ENCODE data around the gene MECR. TPM values are rescaled to one million over a fixed set of nuclear protein-coding genes. Genes with fewer than 3 reads are reported as not detected.

Gene MECR
- polyA plus RNA-seq (ENCODE audit: insufficient read length), result 29.1 TPM
- long read RNA-seq, donor 1, transcript MECR-201 (10 exons, 1,353 nt), result major isoform, 9 of 11 reads
- long read RNA-seq, donor 1, partial matches to known transcripts, result 0 of 11 reads
- long read RNA-seq, donor 1, other reads (novel, unspliced or antisense), result 0 of 11 reads
- long read RNA-seq, donor 2, transcript MECR-201 (10 exons, 1,353 nt), result major isoform, 8 of 8 reads
- long read RNA-seq, donor 2, partial matches to known transcripts, result 0 of 8 reads
- long read RNA-seq, donor 2, other reads (novel, unspliced or antisense), result 0 of 8 reads
- long read RNA-seq, donor 3, transcript MECR-201 (10 exons, 1,353 nt), result major isoform, 6 of 7 reads
- long read RNA-seq, donor 3, partial matches to known transcripts, result 0 of 7 reads
- long read RNA-seq, donor 3, other reads (novel, unspliced or antisense), result 0 of 7 reads
- long read RNA-seq, donor 4, partial matches to known transcripts, result 0 of 1 reads
- long read RNA-seq, donor 4, other reads (novel, unspliced or antisense), result 0 of 1 reads
- long read RNA-seq, donor 5, transcript MECR-201 (10 exons, 1,353 nt), result major isoform, 15 of 18 reads
- long read RNA-seq, donor 5, partial matches to known transcripts, result 0 of 18 reads
- long read RNA-seq, donor 5, other reads (novel, unspliced or antisense), result 0 of 18 reads
- long read RNA-seq, donor 6, transcript MECR-201 (10 exons, 1,353 nt), result major isoform, 8 of 8 reads
- long read RNA-seq, donor 6, partial matches to known transcripts, result 0 of 8 reads
- long read RNA-seq, donor 6, other reads (novel, unspliced or antisense), result 0 of 8 reads
- long read RNA-seq, donor 7, transcript MECR-201 (10 exons, 1,353 nt), result major isoform, 15 of 17 reads
- long read RNA-seq, donor 7, partial matches to known transcripts, result 0 of 17 reads
- long read RNA-seq, donor 7, other reads (novel, unspliced or antisense), result 0 of 17 reads
- long read RNA-seq, donor 8, partial matches to known transcripts, result 0 of 4 reads
- long read RNA-seq, donor 8, other reads (novel, unspliced or antisense), result 0 of 4 reads

GRCh38 chr1:29230553-29231378, at the start of gene MECR:
Gene MECR, minus strand, starts transcription at chr1:29230934. Its CDS starts 28 bp downstream, at chr1:29230906.
- DNase-seq, result peak; percentile 94

- no peak for DNase-seq
These were observed 49.2 kb upstream of the MECR start for GRCh38 chr1:29279951-29280391.

- DNase-seq, result no peak
These were observed 48.7 kb upstream of the MECR start for GRCh38 chr1:29279406-29279805.

- DNase-seq, result no peak
These were observed 47.4 kb upstream of the MECR start for GRCh38 chr1:29278124-29278523.

GRCh38 chr1:29275435-29275834, 44.7 kb upstream of the MECR start:
- no peak for DNase-seq

- DNase-seq, result no peak
These were observed 41.6 kb upstream of the MECR start for GRCh38 chr1:29272147-29272907.

- DNase-seq, result peak; percentile 66
These were observed 41.0 kb upstream of the MECR start for GRCh38 chr1:29271724-29272123.

GRCh38 chr1:29270929-29271521, 40.3 kb upstream of the MECR start:
- DNase-seq, result no peak

- no peak for DNase-seq
These were observed 38.6 kb upstream of the MECR start for GRCh38 chr1:29269382-29269781.

- DNase-seq, result no peak
These were observed 36.8 kb upstream of the MECR start for GRCh38 chr1:29267321-29268070.

- DNase-seq, result no peak
These were observed 36.2 kb upstream of the MECR start for GRCh38 chr1:29266912-29267311.

- no peak for DNase-seq
These were observed 34.1 kb upstream of the MECR start for GRCh38 chr1:29264773-29265389.

GRCh38 chr1:29260531-29260930, 29.8 kb upstream of the MECR start:
- DNase-seq, result no peak

- DNase-seq, result no peak
These were observed 29.2 kb upstream of the MECR start for GRCh38 chr1:29259802-29260441.

GRCh38 chr1:29258976-29259801, 28.5 kb upstream of the MECR start:
- DNase-seq, result no peak

- DNase-seq, result no peak
These were observed 27.6 kb upstream of the MECR start for GRCh38 chr1:29258189-29258975.

Data from left kidney (tissue), 8 donors.